ENCODE results near the gene DNAJB12. TPM values are rescaled to one million over a fixed set of nuclear protein-coding genes. Genes with fewer than 3 reads are reported as not detected.
"Not testable (repeated sequence)": the region's sequence is repeated elsewhere in the genome, so short reads cannot be mapped to it uniquely, and the experiment has no call there.

DNAJB12 gene
- total RNA-seq, 1 donor from 2014 or later: 38.0 TPM

DNA sequence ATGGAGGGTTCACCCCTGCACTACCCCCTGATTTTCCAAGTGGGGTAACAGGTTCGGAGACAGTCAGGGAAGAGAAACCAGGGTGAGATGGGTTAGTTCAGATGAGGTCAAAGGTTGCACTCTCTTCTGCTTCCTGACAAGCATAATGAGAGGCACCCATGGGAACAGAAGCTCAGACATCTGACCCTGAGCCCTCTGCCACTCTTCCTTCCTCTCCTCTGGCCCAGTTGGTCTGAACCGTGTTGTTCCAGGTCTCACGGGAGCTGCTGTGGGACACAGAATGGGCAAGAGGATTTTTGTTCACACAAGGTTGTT is 38.4 kb downstream of the DNAJB12 start:
- DNase-seq (ENCODE audit: low spot score): no peak
- Mint-ChIP-seq H3K9me3 (no peaks in the 10 kb centered on the region), H3K4me1 (ENCODE audit: low read depth) (peaks cover 54% of the 10 kb centered on the region), H3K27ac (peak overlapping the region; percentile 47), H3K4me3 (no peak overlapping the region), H3K27me3 (ENCODE audit: insufficient read depth) (no peaks in the 10 kb centered on the region), H3K36me3 (ENCODE audit: low read depth) (no peaks in the 10 kb centered on the region)
- intact Hi-C loops (cut with micrococcal nuclease): no loop called here

GRCh38 chr10:72315611-72316385 is 38.9 kb downstream of the DNAJB12 start:
- H3K27me3 Mint-ChIP-seq (ENCODE audit: insufficient read depth): no peaks in the 10 kb centered on the region
- intact Hi-C loops (cut with micrococcal nuclease): no loop called here
- peaks cover 51% of the 10 kb centered on the region for H3K4me1 Mint-ChIP-seq (ENCODE audit: low read depth)

GRCh38 chr10:72315054-72315453 is 39.7 kb downstream of the DNAJB12 start:
- DNase-seq (ENCODE audit: low spot score): no peak
- no peaks in the 10 kb centered on the region for H3K36me3 Mint-ChIP-seq (ENCODE audit: low read depth)
- no peaks in the 10 kb centered on the region for H3K27me3 Mint-ChIP-seq (ENCODE audit: insufficient read depth)
- peaks cover 51% of the 10 kb centered on the region for H3K4me1 Mint-ChIP-seq (ENCODE audit: low read depth)
- no peaks in the 10 kb centered on the region for H3K9me3 Mint-ChIP-seq
- intact Hi-C loops (cut with micrococcal nuclease): no loop called here
- no peak overlapping the region for H3K27ac Mint-ChIP-seq
- H3K4me3 Mint-ChIP-seq: no peak overlapping the region

More at GRCh38 chr10:72315611-72316385, 38.9 kb downstream of the DNAJB12 start:
- Mint-ChIP-seq H3K36me3 (ENCODE audit: low read depth) (no peaks in the 10 kb centered on the region), H3K9me3 (no peaks in the 10 kb centered on the region), H3K4me3 (no peak overlapping the region), H3K27ac (peak overlapping the region; percentile 47)
- no peak for DNase-seq (ENCODE audit: low spot score)

- H3K4me1 Mint-ChIP-seq (ENCODE audit: low read depth): peaks cover 55% of the 10 kb centered on the region
- H3K27ac Mint-ChIP-seq: no peak overlapping the region
- no peaks in the 10 kb centered on the region for H3K9me3 Mint-ChIP-seq
- H3K4me3 Mint-ChIP-seq: no peak overlapping the region
- intact Hi-C loops (cut with micrococcal nuclease): no loop called here
- no peaks in the 10 kb centered on the region for H3K36me3 Mint-ChIP-seq (ENCODE audit: low read depth)
- no peak for DNase-seq (ENCODE audit: low spot score)
- H3K27me3 Mint-ChIP-seq (ENCODE audit: insufficient read depth): no peaks in the 10 kb centered on the region
Measured at GRCh38 chr10:72314263-72314662, 40.5 kb downstream of the DNAJB12 start.

- intact Hi-C loops (cut with micrococcal nuclease): no loop called here
- no peak for DNase-seq (ENCODE audit: low spot score)
- H3K27ac Mint-ChIP-seq: no peak overlapping the region
- H3K4me1 Mint-ChIP-seq (ENCODE audit: low read depth): peaks cover 54% of the 10 kb centered on the region
- H3K9me3 Mint-ChIP-seq: no peaks in the 10 kb centered on the region
- no peaks in the 10 kb centered on the region for H3K36me3 Mint-ChIP-seq (ENCODE audit: low read depth)
- no peak overlapping the region for H3K4me3 Mint-ChIP-seq
- no peaks in the 10 kb centered on the region for H3K27me3 Mint-ChIP-seq (ENCODE audit: insufficient read depth)
Measured at GRCh38 chr10:72312865-72313391, 41.8 kb downstream of the DNAJB12 start.

GRCh38 chr10:72311667-72312066 is 43.1 kb downstream of the DNAJB12 start:
- Mint-ChIP-seq H3K4me3 (no peak overlapping the region), H3K36me3 (ENCODE audit: low read depth) (no peaks in the 10 kb centered on the region), H3K4me1 (ENCODE audit: low read depth) (peaks cover 51% of the 10 kb centered on the region), H3K27me3 (ENCODE audit: insufficient read depth) (no peaks in the 10 kb centered on the region), H3K9me3 (no peaks in the 10 kb centered on the region), H3K27ac (no peak overlapping the region)
- intact Hi-C loops (cut with micrococcal nuclease): no loop called here
- DNase-seq (ENCODE audit: low spot score): no peak

GRCh38 chr10:72310636-72311035 is 44.1 kb downstream of the DNAJB12 start:
- no peaks in the 10 kb centered on the region for H3K9me3 Mint-ChIP-seq
- no peak for DNase-seq (ENCODE audit: low spot score)
- intact Hi-C loops (cut with micrococcal nuclease): no loop called here
- no peaks in the 10 kb centered on the region for H3K36me3 Mint-ChIP-seq (ENCODE audit: low read depth)
- H3K27ac Mint-ChIP-seq: peak overlapping the region; percentile 49
- H3K4me3 Mint-ChIP-seq: no peak overlapping the region
- H3K4me1 Mint-ChIP-seq (ENCODE audit: low read depth): peaks cover 49% of the 10 kb centered on the region
- no peaks in the 10 kb centered on the region for H3K27me3 Mint-ChIP-seq (ENCODE audit: insufficient read depth)

DNA sequence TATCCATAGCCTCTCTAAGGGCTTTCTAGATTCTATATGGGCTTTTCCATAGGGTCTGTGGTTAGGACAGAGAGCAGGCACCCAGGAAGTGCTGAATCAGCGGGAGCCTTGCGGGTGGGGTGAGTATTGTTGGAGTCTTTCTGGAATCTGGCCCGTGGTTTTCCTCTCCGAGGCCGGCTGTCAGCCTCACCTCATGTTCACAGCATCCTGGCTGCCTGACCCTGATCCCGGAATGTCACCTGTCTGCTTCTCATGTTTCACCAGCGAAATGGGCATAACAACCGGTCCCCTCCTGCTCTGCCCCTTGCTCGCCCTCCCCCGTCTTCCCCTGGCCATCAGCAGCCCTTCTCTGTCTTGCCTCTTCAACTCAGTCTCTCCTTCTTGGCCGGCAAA is 44.5 kb downstream of the DNAJB12 start:
- no peaks in the 10 kb centered on the region for H3K36me3 Mint-ChIP-seq (ENCODE audit: low read depth)
- H3K27me3 Mint-ChIP-seq (ENCODE audit: insufficient read depth): no peaks in the 10 kb centered on the region
- DNase-seq (ENCODE audit: low spot score): no peak
- no peaks in the 10 kb centered on the region for H3K9me3 Mint-ChIP-seq
- peaks cover 49% of the 10 kb centered on the region for H3K4me1 Mint-ChIP-seq (ENCODE audit: low read depth)
- no peak overlapping the region for H3K4me3 Mint-ChIP-seq
- peak overlapping the region; percentile 49 for H3K27ac Mint-ChIP-seq
- intact Hi-C loops (cut with micrococcal nuclease): no loop called here

GRCh38 chr10:72309290-72310240 is 45.2 kb downstream of the DNAJB12 start:
- intact Hi-C loops (cut with micrococcal nuclease): no loop called here
- H3K9me3 Mint-ChIP-seq: no peaks in the 10 kb centered on the region
- no peaks in the 10 kb centered on the region for H3K36me3 Mint-ChIP-seq (ENCODE audit: low read depth)
- DNase-seq (ENCODE audit: low spot score): no peak
- peaks cover 52% of the 10 kb centered on the region for H3K4me1 Mint-ChIP-seq (ENCODE audit: low read depth)
- peak overlapping the region; percentile 85 for H3K27ac Mint-ChIP-seq
- no peaks in the 10 kb centered on the region for H3K27me3 Mint-ChIP-seq (ENCODE audit: insufficient read depth)
- peak overlapping the region; percentile 34 for H3K4me3 Mint-ChIP-seq

GRCh38 chr10:72308320-72308987 is 46.3 kb downstream of the DNAJB12 start:
- Mint-ChIP-seq H3K4me3 (peak overlapping the region; percentile 31), H3K27ac (peak overlapping the region; percentile 85), H3K27me3 (ENCODE audit: insufficient read depth) (no peaks in the 10 kb centered on the region), H3K9me3 (no peaks in the 10 kb centered on the region), H3K4me1 (ENCODE audit: low read depth) (peaks cover 59% of the 10 kb centered on the region), H3K36me3 (ENCODE audit: low read depth) (no peaks in the 10 kb centered on the region)
- DNase-seq (ENCODE audit: low spot score): no peak
- intact Hi-C loops (cut with micrococcal nuclease): no loop called here

DNA sequence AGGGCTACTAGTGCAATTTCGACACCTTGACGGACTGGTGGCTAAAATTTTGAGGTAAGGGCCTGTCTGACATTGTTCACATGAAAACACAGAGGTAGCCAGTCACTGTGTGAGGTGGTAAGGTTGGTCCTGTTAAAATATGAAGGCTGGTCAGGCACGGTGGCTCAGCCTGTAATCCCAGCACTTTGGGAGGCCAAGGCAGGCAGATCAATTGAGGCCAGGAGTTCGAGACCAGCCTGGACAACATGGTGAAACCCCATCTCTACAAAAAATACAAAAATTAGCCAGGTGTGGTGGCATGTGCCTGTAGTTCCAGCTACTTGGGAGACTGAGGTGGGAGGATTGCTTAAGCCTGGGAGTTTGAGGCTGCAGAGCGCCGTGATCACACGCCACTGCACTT is 47.0 kb downstream of the DNAJB12 start:
- H3K27me3 Mint-ChIP-seq (ENCODE audit: insufficient read depth); intact Hi-C loops (cut with micrococcal nuclease); H3K4me3 Mint-ChIP-seq; H3K36me3 Mint-ChIP-seq (ENCODE audit: low read depth); H3K9me3 Mint-ChIP-seq; DNase-seq (ENCODE audit: low spot score); H3K27ac Mint-ChIP-seq: not testable (repeated sequence)
- H3K4me1 Mint-ChIP-seq (ENCODE audit: low read depth): peaks cover 60% of the 10 kb centered on the region

GRCh38 chr10:72306215-72306760 is 48.4 kb downstream of the DNAJB12 start:
- Mint-ChIP-seq H3K4me1 (ENCODE audit: low read depth) (peaks cover 58% of the 10 kb centered on the region), H3K4me3 (no peak overlapping the region), H3K9me3 (no peaks in the 10 kb centered on the region), H3K27me3 (ENCODE audit: insufficient read depth) (no peaks in the 10 kb centered on the region), H3K27ac (peak overlapping the region; percentile 78), H3K36me3 (ENCODE audit: low read depth) (no peaks in the 10 kb centered on the region)
- intact Hi-C loops (cut with micrococcal nuclease): no loop called here
- no peak for DNase-seq (ENCODE audit: low spot score)
